Umbilical cord (tissue), 2 donors: ENCODE results near the gene CPT1C. TPM values are rescaled to one million over a fixed set of nuclear protein-coding genes. Genes with fewer than 3 reads are reported as not detected.

Experiments used
- DNase-seq: peaks from one replicate; pipeline ENCODE4 v3.0.0-alpha.2; 2015; ENCODE audit warnings: low spot score
- total RNA-seq: library from RNA; depleted of rRNA; stranded (reverse); fragments of >200 nt; gene quantifications from one replicate; pipeline ENCODE4 v1.2.3, GENCODE V29; 2014; ENCODE audit warnings: low replicate concordance; ENCODE audit not compliant: insufficient read depth

CPT1C gene
- total RNA-seq: 4.3 TPM

- peak; percentile 90 for DNase-seq
Measured at GRCh38 chr19:49690656-49691242, at the start of gene CPT1C. TSS of gene CPT1C (plus strand) at chr19:49691116. CDS start at chr19:49692253, 1,137 bp downstream.

- DNase-seq: peak; percentile 99
Measured at GRCh38 chr19:49641688-49642491, 49.0 kb upstream of the CPT1C start, which contains the start of gene SCAF1. TSS of gene SCAF1 (plus strand) at chr19:49642209. CDS start at chr19:49645027, 2,818 bp downstream.

GRCh38 chr19:49642492-49643035, 48.4 kb upstream of the CPT1C start:
- DNase-seq: no peak

DNA sequence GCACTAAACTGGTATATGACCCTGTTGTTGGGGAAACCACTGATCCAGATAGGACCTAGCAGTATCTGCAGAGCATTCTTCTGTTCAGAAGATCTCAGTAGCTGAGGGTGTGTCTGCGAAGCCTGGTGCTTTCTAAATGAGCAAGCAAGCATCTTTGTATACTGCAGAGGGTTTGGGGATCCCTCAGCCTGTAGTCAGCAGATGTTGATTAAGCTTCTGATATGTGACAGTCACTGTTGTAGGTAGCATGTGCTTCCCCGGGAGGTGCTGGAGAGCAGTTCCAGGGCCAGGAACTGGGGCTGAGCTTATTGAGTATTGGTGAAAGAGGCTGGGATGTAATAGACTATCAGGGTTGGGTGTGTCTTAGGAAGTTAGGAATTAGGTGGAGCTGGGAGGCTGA, 47.5 kb upstream of the CPT1C start:
- no peak for DNase-seq

GRCh38 chr19:49645592-49645991, 45.3 kb upstream of the CPT1C start:
- no peak for DNase-seq

DNA sequence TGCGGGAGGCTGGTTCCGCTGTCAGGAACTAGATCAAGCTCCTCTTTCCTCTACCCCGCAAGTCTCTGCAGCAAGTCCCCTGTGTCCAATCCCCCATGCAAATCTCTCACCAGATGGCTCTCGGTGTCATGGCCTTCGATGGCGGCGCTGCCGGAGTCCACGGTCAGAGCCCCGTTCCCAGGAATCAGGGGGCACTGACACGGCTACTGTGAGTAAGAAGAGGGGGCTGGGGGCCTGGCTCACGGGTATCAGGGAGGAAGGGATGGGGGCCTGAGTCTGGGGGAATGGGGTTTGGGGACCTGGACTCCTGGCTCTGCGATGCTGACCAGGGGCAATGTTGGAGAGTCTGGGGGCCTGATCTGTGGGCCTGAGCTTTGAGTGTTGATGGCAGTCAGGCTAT, 44.9 kb upstream of the CPT1C start:
- DNase-seq: no peak

DNA sequence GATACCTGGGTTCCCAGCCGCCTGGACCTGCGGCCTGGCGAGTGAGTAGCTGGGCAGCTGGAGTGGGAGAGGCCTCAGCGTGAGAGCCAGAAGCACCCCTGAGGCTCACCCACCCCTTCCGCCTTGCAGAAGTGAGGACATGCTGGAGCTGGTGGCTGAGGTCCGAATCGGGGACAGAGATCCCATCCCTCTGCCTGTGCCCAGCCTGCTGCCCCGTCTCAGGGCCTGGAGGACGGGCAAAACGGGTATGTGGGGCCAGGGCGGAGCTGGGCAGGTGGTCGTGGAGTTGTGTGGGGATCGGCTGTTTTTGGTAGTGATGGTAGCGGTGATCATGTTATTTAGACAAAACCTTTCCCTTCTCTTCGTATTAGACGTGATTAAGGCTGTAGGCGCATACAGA, 44.3 kb upstream of the CPT1C start:
- DNase-seq: no peak

GRCh38 chr19:49651029-49651819, 39.7 kb upstream of the CPT1C start:
- no peak for DNase-seq

- DNase-seq: no peak
Measured at GRCh38 chr19:49651820-49652550, 38.9 kb upstream of the CPT1C start.

DNA sequence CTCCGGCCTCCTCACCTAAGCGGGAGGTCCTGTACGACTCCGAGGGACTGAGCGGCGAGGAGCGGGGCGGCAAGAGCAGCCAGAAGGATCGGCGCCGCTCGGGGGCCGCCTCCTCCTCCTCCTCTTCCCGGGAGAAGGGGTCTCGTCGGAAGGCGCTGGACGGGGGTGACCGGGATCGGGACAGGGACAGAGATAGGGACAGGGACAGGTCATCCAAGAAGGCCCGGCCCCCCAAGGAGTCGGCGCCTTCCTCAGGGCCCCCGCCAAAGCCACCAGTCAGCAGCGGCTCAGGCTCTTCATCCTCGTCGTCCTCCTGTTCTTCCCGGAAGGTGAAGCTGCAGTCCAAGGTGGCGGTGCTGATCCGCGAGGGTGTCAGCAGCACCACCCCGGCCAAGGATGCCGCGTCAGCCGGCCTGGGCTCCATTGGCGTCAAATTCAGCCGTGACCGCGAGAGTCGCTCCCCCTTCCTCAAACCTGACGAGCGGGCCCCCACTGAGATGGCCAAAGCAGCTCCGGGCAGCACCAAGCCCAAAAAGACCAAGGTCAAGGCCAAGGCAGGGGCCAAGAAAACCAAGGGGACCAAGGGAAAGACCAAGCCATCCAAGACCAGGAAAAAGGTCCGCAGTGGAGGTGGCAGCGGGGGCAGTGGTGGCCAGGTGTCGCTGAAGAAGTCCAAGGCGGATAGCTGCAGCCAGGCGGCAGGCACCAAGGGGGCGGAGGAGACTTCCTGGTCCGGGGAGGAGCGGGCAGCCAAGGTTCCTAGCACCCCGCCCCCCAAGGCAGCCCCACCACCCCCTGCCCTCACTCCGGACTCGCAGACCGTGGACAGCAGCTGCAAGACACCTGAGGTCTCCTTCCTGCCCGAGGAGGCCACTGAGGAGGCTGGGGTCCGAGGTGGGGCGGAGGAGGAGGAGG, 38.1 kb upstream of the CPT1C start:
- no peak for DNase-seq

DNA sequence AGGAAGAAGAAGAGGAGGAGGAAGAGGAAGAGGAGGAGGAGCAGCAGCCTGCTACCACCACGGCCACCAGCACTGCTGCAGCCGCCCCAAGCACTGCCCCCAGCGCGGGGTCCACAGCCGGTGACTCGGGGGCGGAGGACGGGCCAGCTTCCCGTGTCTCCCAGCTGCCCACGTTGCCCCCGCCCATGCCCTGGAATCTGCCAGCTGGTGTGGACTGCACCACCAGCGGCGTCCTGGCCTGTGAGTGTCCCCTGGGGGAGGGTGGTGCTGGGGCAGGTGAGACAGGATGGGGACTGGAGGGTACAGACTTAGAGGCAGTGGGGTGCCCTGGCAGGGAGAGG, 37.5 kb upstream of the CPT1C start:
- DNase-seq: no peak

- DNase-seq: no peak
Measured at GRCh38 chr19:49654581-49654980, 36.3 kb upstream of the CPT1C start.

DNA sequence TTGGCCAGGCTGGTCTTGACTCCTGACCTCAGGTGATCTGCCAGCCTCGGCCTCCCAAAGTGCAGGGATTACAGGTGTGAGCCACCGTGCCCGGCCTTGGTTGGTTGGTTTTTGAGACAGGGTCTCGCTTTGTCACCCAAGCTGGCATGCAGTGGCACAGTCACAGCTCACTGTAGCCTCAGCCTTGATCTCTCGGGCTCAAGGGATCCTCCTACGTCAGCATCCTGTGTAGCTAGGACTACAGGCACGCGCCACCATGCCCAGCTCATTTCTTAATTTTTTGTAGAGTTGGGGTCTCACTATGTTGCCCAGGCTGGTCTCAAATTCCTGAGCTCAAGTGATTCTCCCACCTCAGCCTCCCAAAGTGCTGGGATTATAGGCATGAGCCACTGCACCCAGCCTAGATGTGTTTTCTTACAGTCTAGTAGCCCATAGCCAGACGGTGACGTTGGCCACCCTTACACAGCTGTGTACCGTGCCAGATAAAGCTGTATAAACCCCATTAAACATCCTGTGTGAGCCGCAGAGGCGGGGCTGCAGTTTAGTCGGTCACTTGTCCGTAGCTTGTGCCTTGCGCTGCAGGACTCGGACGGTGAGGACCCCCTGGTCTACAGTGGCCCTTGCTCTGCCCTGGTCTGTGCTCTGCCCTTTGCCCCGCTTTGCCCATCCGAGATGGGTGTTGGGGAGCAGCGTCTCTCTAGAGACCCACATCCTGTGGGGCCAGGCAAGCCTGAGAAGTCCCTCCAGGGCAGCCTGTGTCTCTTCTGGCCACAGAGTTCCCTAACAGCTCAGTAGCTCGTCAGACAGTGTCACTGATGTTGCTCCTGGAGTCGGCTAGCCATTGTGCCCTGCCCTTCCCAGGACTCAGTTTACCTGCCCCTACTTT, 35.1 kb upstream of the CPT1C start:
- no peak for DNase-seq

DNA sequence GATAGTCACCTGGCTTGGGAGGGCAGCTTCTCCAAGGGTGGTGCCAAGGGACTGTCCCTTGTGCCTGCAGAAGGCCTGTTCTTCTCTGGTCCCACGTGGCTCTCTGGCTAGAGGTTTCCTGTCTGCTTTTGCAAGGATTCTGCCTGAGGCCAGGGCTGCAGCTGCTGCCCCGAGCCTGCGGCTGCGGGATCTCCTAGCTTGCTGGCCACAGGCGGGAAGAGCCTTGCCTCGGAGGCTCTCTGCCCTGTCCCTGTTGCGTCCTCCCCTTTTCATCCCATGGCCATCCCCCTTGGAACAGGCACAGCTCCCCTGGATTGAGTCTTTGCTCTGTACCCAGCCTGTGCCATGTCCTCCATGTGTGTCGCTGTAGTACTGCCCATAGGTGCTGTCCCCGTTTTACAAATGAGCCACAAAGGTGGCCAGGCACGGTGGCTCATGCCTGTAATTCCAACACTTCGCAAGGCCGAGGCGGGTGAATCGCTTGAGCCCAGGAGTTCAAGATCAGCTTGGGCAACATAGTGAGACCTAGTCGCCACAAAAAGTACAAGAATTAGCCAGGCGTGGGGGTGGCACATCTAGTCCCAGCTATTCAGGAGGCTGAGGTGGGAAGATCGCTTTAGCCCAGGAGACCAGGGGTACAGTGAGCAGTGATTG, 34.3 kb upstream of the CPT1C start:
- no peak for DNase-seq

DNA sequence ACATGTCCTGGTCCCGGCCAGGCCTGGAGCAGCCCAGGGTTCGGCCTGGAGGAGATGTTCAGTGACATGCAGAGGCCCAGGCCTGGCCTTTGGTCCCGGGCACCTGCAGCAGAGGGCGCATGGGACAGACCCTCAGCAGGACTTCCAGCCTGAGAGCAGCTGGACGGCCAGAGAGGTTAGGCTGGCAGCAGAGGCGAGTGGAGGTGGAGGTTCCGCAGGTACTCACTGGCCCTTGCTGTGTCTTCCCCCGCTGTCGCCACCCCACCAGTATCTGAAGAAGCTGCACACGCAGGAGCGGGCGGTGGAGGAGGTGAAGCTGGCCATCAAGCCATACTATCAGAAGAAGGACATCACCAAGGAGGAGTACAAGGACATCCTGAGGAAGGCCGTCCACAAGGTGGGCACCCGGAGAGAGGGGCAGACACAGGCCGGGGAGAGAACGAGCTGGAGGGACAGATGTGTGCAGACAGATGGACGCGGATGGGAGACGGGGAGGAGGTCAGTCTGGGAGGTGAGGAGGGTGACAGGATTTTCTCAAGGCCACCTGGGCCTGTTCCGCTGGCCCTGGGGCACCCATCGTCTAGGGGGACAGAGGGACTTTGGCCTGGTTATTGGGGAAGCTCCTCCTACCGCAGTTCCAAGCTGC, 33.3 kb upstream of the CPT1C start:
- no peak for DNase-seq

DNA sequence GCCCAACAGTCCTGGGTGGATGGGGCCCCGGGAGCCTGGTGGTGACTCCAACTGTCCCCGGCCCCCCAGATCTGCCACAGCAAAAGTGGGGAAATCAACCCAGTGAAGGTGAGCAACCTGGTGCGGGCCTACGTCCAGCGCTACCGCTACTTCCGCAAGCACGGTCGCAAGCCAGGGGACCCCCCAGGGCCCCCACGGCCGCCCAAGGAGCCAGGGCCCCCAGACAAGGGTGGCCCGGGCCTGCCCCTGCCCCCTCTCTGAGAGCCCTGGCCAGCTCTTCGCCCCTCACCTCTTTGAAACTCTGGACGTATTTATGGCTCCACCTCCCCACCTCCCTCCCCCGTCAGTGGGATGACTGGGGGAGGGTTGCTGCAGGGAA, 32.8 kb upstream of the CPT1C start:
- DNase-seq: no peak

GRCh38 chr19:49658566-49659442, 32.1 kb upstream of the CPT1C start:
- no peak for DNase-seq
